Lower leg skin (tissue), 4 donors: Measurements from ENCODE around the gene DMGDH. TPM values are rescaled to one million over a fixed set of nuclear protein-coding genes. Genes with fewer than 3 reads are reported as not detected.

ENCODE experiments used
- DNase-seq, 2 donors: peaks; one replicate each; pipeline ENCODE4 v3.0.0-alpha.2; 2019; ENCODE audit warnings: low spot score in 2 of 2
- H3K4me3 ChIP-seq: fragments of 200-600 bp; sonication (generic); 2 replicates; pipeline ENCODE4 v1.5.1; 2017; ENCODE audit warnings: mild to moderate bottlenecking, low read depth; ENCODE audit not compliant: poor library complexity, severe bottlenecking
- CTCF ChIP-seq, 3 donors: fragments of 450-650 bp; IDR thresholded peaks; one replicate each; pipeline ENCODE4 v1.5.1; 2016; ENCODE audit warnings: antibody characterized with exemption in 3 of 3, mild to moderate bottlenecking in 3 of 3, moderate library complexity in 2 of 3
- POLR2A ChIP-seq, 2 donors: fragments of 450-650 bp; IDR thresholded peaks; one replicate each; pipeline ENCODE4 v1.6.1; 2016 to 2017; ENCODE audit warnings: antibody characterized with exemption in 2 of 2, mild to moderate bottlenecking in 1 of 2, moderate library complexity in 1 of 2
- whole genome bisulfite sequencing, 2 donors: methylation state at CpG; one replicate each; pipeline ENCODE4 v1.1.5; 2018; 5-methylcytosine and 5-hydroxymethylcytosine counted together
- intact Hi-C: fragments of 100-400 bp; cut with DNase I; formaldehyde crosslinking; loops from one replicate; pipeline ENCODE4 v1.15.0; 2023; ENCODE audit warnings: low total_unique reads
- total RNA-seq, 4 donors: library from RNA; depleted of rRNA; stranded (reverse); fragments of >200 nt; gene quantifications; one replicate each; pipeline ENCODE4 v1.1.0, GENCODE V29; 2016

Gene DMGDH
- total RNA-seq, 4 donors from 2014 or later, result 0.42 to 1.0 (median 0.91) TPM; not detected in 1

- no peak for DNase-seq
- intact Hi-C loops, result no loop called here
- no peak overlapping the region for H3K4me3 ChIP-seq
- TF ChIP-seq POLR2A (IDR thresholded peaks at IDR 0.05) (no peak), CTCF (IDR thresholded peaks at IDR 0.05) (no peak)
These were observed 21.0 kb downstream of the DMGDH start for GRCh38 chr5:79048437-79048836.

- no peak for DNase-seq
- intact Hi-C loops, result no loop called here
- TF ChIP-seq POLR2A (IDR thresholded peaks at IDR 0.05) (no peak), CTCF (IDR thresholded peaks at IDR 0.05) (no peak)
- no peak overlapping the region for H3K4me3 ChIP-seq
- 87 to 95% methylated on average over 3 of the region's 3 CpGs for WGBS, 2 donors
These were observed 22.3 kb downstream of the DMGDH start for GRCh38 chr5:79047199-79047598.

- no peak for DNase-seq
- H3K4me3 ChIP-seq, result no peak overlapping the region
- WGBS, 2 donors, result 81 to 82% methylated on average over 3 of the region's 3 CpGs
- intact Hi-C loops, result no loop called here
- TF ChIP-seq CTCF (IDR thresholded peaks at IDR 0.05) (no peak), POLR2A (IDR thresholded peaks at IDR 0.05) (no peak)
These were observed 27.3 kb downstream of the DMGDH start for GRCh38 chr5:79042188-79042587.

GRCh38 chr5:79036769-79037168 is 32.7 kb downstream of the DMGDH start:
- no peak for DNase-seq
- intact Hi-C loops, result no loop called here
- TF ChIP-seq POLR2A (IDR thresholded peaks at IDR 0.05) (no peak), CTCF (IDR thresholded peaks at IDR 0.05) (no peak)
- WGBS, 2 donors, result 90 to 100% methylated on average over 2 of the region's 2 CpGs
- H3K4me3 ChIP-seq, result no peak overlapping the region

GRCh38 chr5:79035237-79035636 is 34.2 kb downstream of the DMGDH start:
- intact Hi-C loops, result no loop called here
- H3K4me3 ChIP-seq, result no peak overlapping the region
- no peak for TF ChIP-seq CTCF (IDR thresholded peaks at IDR 0.05)
- no peak for TF ChIP-seq POLR2A (IDR thresholded peaks at IDR 0.05)
- 95 to 96% methylated on average over 3 of the region's 3 CpGs for WGBS, 2 donors
- no peak for DNase-seq

- no peak for TF ChIP-seq CTCF (IDR thresholded peaks at IDR 0.05)
- TF ChIP-seq POLR2A (IDR thresholded peaks at IDR 0.05), result no peak
- 88 to 92% methylated on average over 5 of the region's 5 CpGs for whole genome bisulfite sequencing, 2 donors
- intact Hi-C loops, result no loop called here
- no peak overlapping the region for H3K4me3 ChIP-seq
- DNase-seq, result no peak
These were observed 36.7 kb downstream of the DMGDH start for GRCh38 chr5:79032782-79033181.
